SH-SY5Y (cell line): ENCODE measurements around the gene TNFRSF11A.

Experiments
- GATA2 ChIP-seq: IDR thresholded peaks from 2 replicates; pipeline ENCODE4 v1.6.1; 2011; ENCODE audit warnings: mild to moderate bottlenecking, low read depth, low read length
- GATA3 ChIP-seq: IDR thresholded peaks from 2 replicates; pipeline ENCODE4 v1.6.1; 2011; ENCODE audit warnings: low read depth, mild to moderate bottlenecking, low read length, moderate library complexity

The TNFRSF11A gene

GRCh38 chr18:62394006-62394763 is 69.1 kb downstream of the TNFRSF11A start:
- TF ChIP-seq GATA3 (no peak), GATA2 (no peak)

GRCh38 chr18:62396381-62396780 is 71.3 kb downstream of the TNFRSF11A start:
- no peak for TF ChIP-seq GATA2
- TF ChIP-seq GATA3: no peak

- TF ChIP-seq GATA2 (no peak), GATA3 (no peak)
Measured at GRCh38 chr18:62396967-62397366, 71.9 kb downstream of the TNFRSF11A start.

- TF ChIP-seq GATA3 (no peak), GATA2 (no peak)
Measured at GRCh38 chr18:62398291-62398690, 73.2 kb downstream of the TNFRSF11A start.

- no peak for TF ChIP-seq GATA2
- no peak for TF ChIP-seq GATA3
Measured at GRCh38 chr18:62399276-62399675, 74.2 kb downstream of the TNFRSF11A start.

- TF ChIP-seq GATA2: no peak
- TF ChIP-seq GATA3: no peak
Measured at GRCh38 chr18:62399781-62400308, 74.7 kb downstream of the TNFRSF11A start.

GRCh38 chr18:62400916-62401315 is 75.8 kb downstream of the TNFRSF11A start:
- no peak for TF ChIP-seq GATA3

GRCh38 chr18:62402342-62402948 is 77.3 kb downstream of the TNFRSF11A start:
- no peak for TF ChIP-seq GATA2
- no peak for TF ChIP-seq GATA3

GRCh38 chr18:62403120-62403519 is 78.0 kb downstream of the TNFRSF11A start:
- TF ChIP-seq GATA2: no peak
- no peak for TF ChIP-seq GATA3

- TF ChIP-seq GATA3 (no peak), GATA2 (no peak)
Measured at GRCh38 chr18:62404881-62405280, 79.8 kb downstream of the TNFRSF11A start.

GRCh38 chr18:62407660-62408059 is 82.5 kb downstream of the TNFRSF11A start:
- TF ChIP-seq GATA2: no peak
- TF ChIP-seq GATA3: no peak

GRCh38 chr18:62409821-62410220 is 84.7 kb downstream of the TNFRSF11A start:
- TF ChIP-seq GATA2 (no peak), GATA3 (no peak)

GRCh38 chr18:62412231-62412979 is 87.3 kb downstream of the TNFRSF11A start:
- no peak for TF ChIP-seq GATA3
- TF ChIP-seq GATA2: no peak

GRCh38 chr18:62413206-62413605 is 88.1 kb downstream of the TNFRSF11A start:
- TF ChIP-seq GATA3: no peak
- TF ChIP-seq GATA2: no peak
